ENCODE measurements around the gene ATXN10.
"Not testable (repeated sequence)": the region's sequence is repeated elsewhere in the genome, so short reads cannot be mapped to it uniquely, and the experiment has no call there.

ATXN10 gene

GRCh38 chr22:45671783-45672563, at the start of gene ATXN10:
Gene ATXN10 (plus strand): TSS chr22:45671834. CDS start chr22:45672064, 230 bp downstream.
- peak; percentile 58 for DNase-seq

- DNase-seq, result no peak
Measured at GRCh38 chr22:45621836-45622600, 49.6 kb upstream of the ATXN10 start.

GRCh38 chr22:45623464-45624145, 48.0 kb upstream of the ATXN10 start:
- not testable (repeated sequence) for DNase-seq

- no peak for DNase-seq
Measured at GRCh38 chr22:45626198-45626651, 45.4 kb upstream of the ATXN10 start.

- peak; percentile 43 for DNase-seq
Measured at GRCh38 chr22:45627489-45628233, 44.0 kb upstream of the ATXN10 start.

- peak; percentile 9 for DNase-seq
Measured at GRCh38 chr22:45628515-45628914, 43.1 kb upstream of the ATXN10 start.

GRCh38 chr22:45629469-45630089, 42.1 kb upstream of the ATXN10 start:
- no peak for DNase-seq

GRCh38 chr22:45630436-45630835, 41.2 kb upstream of the ATXN10 start:
- DNase-seq, result no peak

GRCh38 chr22:45631140-45631840, 40.3 kb upstream of the ATXN10 start:
- DNase-seq, result no peak

GRCh38 chr22:45631841-45632238, 39.8 kb upstream of the ATXN10 start:
- no peak for DNase-seq

GRCh38 chr22:45632791-45633515, 38.7 kb upstream of the ATXN10 start:
- no peak for DNase-seq

GRCh38 chr22:45636683-45637082, 35.0 kb upstream of the ATXN10 start:
- no peak for DNase-seq

- peak; percentile 86 for DNase-seq
Measured at GRCh38 chr22:45638197-45638596, 33.4 kb upstream of the ATXN10 start.

- DNase-seq, result peak; percentile 86
Measured at GRCh38 chr22:45638834-45639746, 32.5 kb upstream of the ATXN10 start.

- no peak for DNase-seq
Measured at GRCh38 chr22:45639747-45640102, 31.9 kb upstream of the ATXN10 start.

GRCh38 chr22:45640291-45640940, 31.2 kb upstream of the ATXN10 start:
- no peak for DNase-seq

- no peak for DNase-seq
Measured at GRCh38 chr22:45640941-45641621, 30.6 kb upstream of the ATXN10 start.

GRCh38 chr22:45642986-45643385, 28.6 kb upstream of the ATXN10 start:
- DNase-seq, result no peak

GRCh38 chr22:45644714-45645113, 26.9 kb upstream of the ATXN10 start:
- DNase-seq, result no peak
